Suprapubic skin (tissue), 3 donors: Measurements from ENCODE around the gene SHC1.

Experiments used
- EP300 ChIP-seq: sonication (generic); formaldehyde crosslinking; IDR thresholded peaks from one replicate; pipeline ENCODE4 v1.6.1; 2017; ENCODE audit warnings: antibody characterized with exemption
- POLR2A ChIP-seq, 2 donors: fragments of 450-650 bp; IDR thresholded peaks; one replicate each; pipeline ENCODE4 v1.6.1; 2017; ENCODE audit warnings: antibody characterized with exemption in 2 of 2, mild to moderate bottlenecking in 2 of 2, moderate library complexity in 2 of 2
- TF ChIP-seq, protein P1 (sequence below), 2 donors: fragments of 200-600 bp in 1 of 2; fragments of 450-650 bp in 1 of 2; sonication (generic) in 1 of 2; IDR thresholded peaks; one replicate each; pipeline ENCODE4 v1.5.1; 2016 to 2019; ENCODE audit warnings: antibody characterized with exemption in 2 of 2, mild to moderate bottlenecking in 1 of 2, moderate library complexity in 1 of 2

DNA sequence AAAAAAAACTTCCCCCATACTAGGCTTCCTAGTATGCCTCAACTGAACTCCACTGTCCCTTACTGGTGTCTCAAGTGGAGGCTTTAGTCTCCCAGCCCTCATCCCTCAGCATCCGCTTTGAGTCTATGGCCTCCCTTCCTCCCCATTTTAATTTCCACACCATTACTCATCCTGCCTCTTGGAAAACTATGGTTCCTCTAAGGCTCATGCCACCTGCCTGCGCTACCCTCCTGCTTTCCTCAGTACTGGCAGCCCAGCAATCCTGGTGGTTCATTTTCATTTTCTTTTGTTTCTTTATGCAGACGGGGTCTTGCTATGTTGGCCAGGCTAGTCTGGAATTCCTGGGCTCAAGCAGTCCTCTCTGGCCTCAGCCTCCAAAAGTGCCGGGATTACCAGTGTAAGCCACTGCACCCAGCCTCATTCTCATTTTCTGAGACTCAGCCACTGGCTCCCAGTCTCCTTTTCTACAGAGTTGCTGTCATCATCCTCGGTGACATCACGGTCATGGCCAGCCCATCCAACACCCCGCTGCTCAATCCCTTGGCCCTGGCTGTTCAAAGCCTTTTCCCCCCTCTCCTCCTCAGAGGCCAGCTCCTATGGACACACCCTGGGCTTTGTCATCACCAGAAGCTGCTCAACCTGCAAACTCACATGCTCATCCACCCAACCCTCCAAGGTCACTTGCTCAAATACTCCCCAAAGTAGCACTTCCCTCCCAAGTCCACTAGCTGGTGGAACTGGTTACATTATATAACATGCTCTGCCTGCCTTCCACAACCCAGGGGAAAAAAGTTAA, 31.7 kb downstream of the SHC1 start:
- TF ChIP-seq, protein P1, sequence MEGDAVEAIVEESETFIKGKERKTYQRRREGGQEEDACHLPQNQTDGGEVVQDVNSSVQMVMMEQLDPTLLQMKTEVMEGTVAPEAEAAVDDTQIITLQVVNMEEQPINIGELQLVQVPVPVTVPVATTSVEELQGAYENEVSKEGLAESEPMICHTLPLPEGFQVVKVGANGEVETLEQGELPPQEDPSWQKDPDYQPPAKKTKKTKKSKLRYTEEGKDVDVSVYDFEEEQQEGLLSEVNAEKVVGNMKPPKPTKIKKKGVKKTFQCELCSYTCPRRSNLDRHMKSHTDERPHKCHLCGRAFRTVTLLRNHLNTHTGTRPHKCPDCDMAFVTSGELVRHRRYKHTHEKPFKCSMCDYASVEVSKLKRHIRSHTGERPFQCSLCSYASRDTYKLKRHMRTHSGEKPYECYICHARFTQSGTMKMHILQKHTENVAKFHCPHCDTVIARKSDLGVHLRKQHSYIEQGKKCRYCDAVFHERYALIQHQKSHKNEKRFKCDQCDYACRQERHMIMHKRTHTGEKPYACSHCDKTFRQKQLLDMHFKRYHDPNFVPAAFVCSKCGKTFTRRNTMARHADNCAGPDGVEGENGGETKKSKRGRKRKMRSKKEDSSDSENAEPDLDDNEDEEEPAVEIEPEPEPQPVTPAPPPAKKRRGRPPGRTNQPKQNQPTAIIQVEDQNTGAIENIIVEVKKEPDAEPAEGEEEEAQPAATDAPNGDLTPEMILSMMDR (IDR thresholded peaks at IDR 0.05) = no peak
- TF ChIP-seq POLR2A (IDR thresholded peaks at IDR 0.05) (no peak), EP300 (no peak)
